Measurements from ENCODE around the gene NCOR1. TPM values are rescaled to one million over a fixed set of nuclear protein-coding genes. Genes with fewer than 3 reads are reported as not detected.
"Not testable (repeated sequence)": the region's sequence is repeated elsewhere in the genome, so short reads cannot be mapped to it uniquely, and the experiment has no call there.

The NCOR1 gene
- total and polyA plus RNA-seq, 2 experiments from 2014 or later: 50.6 to 95.7 TPM

- peaks cover 61% of the 10 kb centered on the region for H3K36me3 ChIP-seq (ENCODE audit: low read depth)
- peaks cover 18% of the 10 kb centered on the region; the same call in 1 of the 2 replicates for H3K79me2 ChIP-seq (ENCODE audit: insufficient read depth)
- WGBS, 2 experiments (ENCODE audit: low coverage in 1 of 2, low lambda C conversion rate in 2 of 2, missing lambda C conversion rate in 2 of 2): 96 to 98% methylated on average over 2 of the region's 2 CpGs
- TF ChIP-seq EZH2 (IDR thresholded peaks at IDR 0.05; ENCODE audit: insufficient read depth, poor library complexity, severe bottlenecking): no peak
- no peak for TF ChIP-seq EZH2phosphoT487 (IDR thresholded peaks at IDR 0.05; ENCODE audit: insufficient read depth, low read depth)
- no peak overlapping the region for H3K4me3 ChIP-seq
- no peaks in the 10 kb centered on the region for H3K9me2 ChIP-seq (ENCODE audit: insufficient read depth)
- no peak overlapping the region for H3K9ac ChIP-seq
- H4K20me1 ChIP-seq (ENCODE audit: insufficient read depth): no peaks in the 10 kb centered on the region
- H3K27ac ChIP-seq: no peak overlapping the region
- no peaks in the 10 kb centered on the region for H3K9me3 ChIP-seq (ENCODE audit: low read depth)
- H3F3A ChIP-seq (ENCODE audit: insufficient read depth): no peaks in the 10 kb centered on the region
- no peak for DNase-seq
- no peak overlapping the region for H2AFZ ChIP-seq
- H3K27me3 ChIP-seq (replicated peaks; ENCODE audit: insufficient read depth): no peaks in the 10 kb centered on the region
- H3K4me1 ChIP-seq (ENCODE audit: insufficient read depth): no peaks in the 10 kb centered on the region
- H3K4me2 ChIP-seq (ENCODE audit: unreplicated experiment): no peak overlapping the region
- in situ Hi-C loops (cut with MboI): no loop called here
These were observed 98.2 kb downstream of the NCOR1 start for GRCh38 chr17:16117149-16117548.

- H2AFZ ChIP-seq; H3K9ac ChIP-seq; H3K4me3 ChIP-seq; H3F3A ChIP-seq (ENCODE audit: insufficient read depth); H3K4me1 ChIP-seq (ENCODE audit: insufficient read depth); H3K4me2 ChIP-seq (ENCODE audit: unreplicated experiment); in situ Hi-C loops (cut with MboI); H3K9me3 ChIP-seq (ENCODE audit: low read depth); H3K27ac ChIP-seq; H4K20me1 ChIP-seq (ENCODE audit: insufficient read depth); DNase-seq; H3K9me2 ChIP-seq (ENCODE audit: insufficient read depth); H3K27me3 ChIP-seq (replicated peaks; ENCODE audit: insufficient read depth): not testable (repeated sequence)
- peaks cover 26% of the 10 kb centered on the region; the same call in 1 of the 2 replicates for H3K79me2 ChIP-seq (ENCODE audit: insufficient read depth)
- WGBS, 2 experiments (ENCODE audit: low coverage in 1 of 2, low lambda C conversion rate in 2 of 2, missing lambda C conversion rate in 2 of 2): 97 to 99% methylated on average over 3 of the region's 3 CpGs
- H3K36me3 ChIP-seq (ENCODE audit: low read depth): peaks cover 52% of the 10 kb centered on the region
These were observed 100.1 kb downstream of the NCOR1 start for GRCh38 chr17:16115077-16115698.

- TF ChIP-seq EZH2phosphoT487 (IDR thresholded peaks at IDR 0.05; ENCODE audit: insufficient read depth, low read depth) (no peak), EZH2 (IDR thresholded peaks at IDR 0.05; ENCODE audit: insufficient read depth, poor library complexity, severe bottlenecking) (no peak)
- H3K4me2 ChIP-seq (ENCODE audit: unreplicated experiment): no peak overlapping the region
- H4K20me1 ChIP-seq (ENCODE audit: insufficient read depth): no peaks in the 10 kb centered on the region
- no peak overlapping the region for H3K4me3 ChIP-seq
- H3K27ac ChIP-seq: no peak overlapping the region
- peaks cover 15% of the 10 kb centered on the region for H3F3A ChIP-seq (ENCODE audit: insufficient read depth)
- no peak overlapping the region for H2AFZ ChIP-seq
- H3K9ac ChIP-seq: no peak overlapping the region
- 96 to 98% methylated on average over 4 of the region's 4 CpGs for WGBS, 2 experiments (ENCODE audit: low coverage in 1 of 2, low lambda C conversion rate in 2 of 2, missing lambda C conversion rate in 2 of 2)
- peaks cover 61% of the 10 kb centered on the region for H3K79me2 ChIP-seq (ENCODE audit: insufficient read depth)
- no peaks in the 10 kb centered on the region for H3K9me3 ChIP-seq (ENCODE audit: low read depth)
- no peak for DNase-seq
- peaks cover 8% of the 10 kb centered on the region for H3K36me3 ChIP-seq (ENCODE audit: low read depth)
- no peaks in the 10 kb centered on the region for H3K9me2 ChIP-seq (ENCODE audit: insufficient read depth)
- in situ Hi-C loops (cut with MboI): no loop called here
- H3K4me1 ChIP-seq (ENCODE audit: insufficient read depth): 0 out of 2 replicates have a peak, but pooled peaks cover 6% of the 10 kb centered on the region
- H3K27me3 ChIP-seq (replicated peaks; ENCODE audit: insufficient read depth): no peaks in the 10 kb centered on the region
These were observed 106.5 kb downstream of the NCOR1 start for GRCh38 chr17:16108871-16109270.

GRCh38 chr17:16108386-16108785 lies 106.9 kb downstream of the NCOR1 start:
- H3K9ac ChIP-seq: no peak overlapping the region
- no peak overlapping the region for H3K27ac ChIP-seq
- in situ Hi-C loops (cut with MboI): no loop called here
- 98 to 100% methylated on average over 1 of the region's 1 CpG for WGBS, 2 experiments (ENCODE audit: low coverage in 1 of 2, low lambda C conversion rate in 2 of 2, missing lambda C conversion rate in 2 of 2)
- H3K9me3 ChIP-seq (ENCODE audit: low read depth): no peaks in the 10 kb centered on the region
- 0 out of 2 replicates have a peak, but pooled peaks cover 6% of the 10 kb centered on the region for H3K4me1 ChIP-seq (ENCODE audit: insufficient read depth)
- TF ChIP-seq EZH2phosphoT487 (IDR thresholded peaks at IDR 0.05; ENCODE audit: insufficient read depth, low read depth) (no peak), EZH2 (IDR thresholded peaks at IDR 0.05; ENCODE audit: insufficient read depth, poor library complexity, severe bottlenecking) (no peak)
- H3K79me2 ChIP-seq (ENCODE audit: insufficient read depth): peaks cover 62% of the 10 kb centered on the region
- no peaks in the 10 kb centered on the region for H4K20me1 ChIP-seq (ENCODE audit: insufficient read depth)
- H3K27me3 ChIP-seq (replicated peaks; ENCODE audit: insufficient read depth): no peaks in the 10 kb centered on the region
- no peaks in the 10 kb centered on the region for H3K9me2 ChIP-seq (ENCODE audit: insufficient read depth)
- peaks cover 15% of the 10 kb centered on the region for H3F3A ChIP-seq (ENCODE audit: insufficient read depth)
- H3K4me3 ChIP-seq: no peak overlapping the region
- no peak overlapping the region for H2AFZ ChIP-seq
- no peak for DNase-seq
- H3K36me3 ChIP-seq (ENCODE audit: low read depth): peaks cover 11% of the 10 kb centered on the region
- H3K4me2 ChIP-seq (ENCODE audit: unreplicated experiment): no peak overlapping the region

Data from GM23248 (cell line).